PC-9 (cell line): ENCODE results near the gene CYLD. TPM values are rescaled to one million over a fixed set of nuclear protein-coding genes. Genes with fewer than 3 reads are reported as not detected.

Experiments used
- BruUV-seq: library from RNA; stranded (reverse); fragments of 400-500 nt; replicated peaks from 2 replicates; lab custom pipeline; 2021; lab: Mats Ljungman, UMichigan
- CTCF ChIA-PET: fragments of 300-600 bp; sonication (Branson Sonifier 250); formaldehyde crosslinking; loops from one replicate; lab custom pipeline; 2022; ENCODE audit warnings: antibody characterized with exemption; lab: Charles Lee
- POLR2A ChIA-PET: fragments of 300-600 bp; sonication (Branson Sonifier 250); formaldehyde crosslinking; loops from one replicate; lab custom pipeline; 2022; ENCODE audit warnings: antibody characterized with exemption; ENCODE audit not compliant: unreplicated experiment; lab: Charles Lee
- DNase-seq, 2 experiments: peaks; one replicate each; pipeline versions ENCODE4 v3.0.0 to v3.0.0-alpha.2; 2015 to 2022; ENCODE audit warnings: mixed read lengths in 1 of 2
- H2AFZ ChIP-seq: fragments of 200-600 bp; sonication (generic); 2 replicates; pipeline ENCODE4 v1.8.1; 2017; ENCODE audit warnings: antibody characterized with exemption
- H3F3A ChIP-seq: fragments of 200-600 bp; sonication (generic); 2 replicates; pipeline ENCODE4 v1.8.1; 2017; ENCODE audit warnings: antibody characterized with exemption, mild to moderate bottlenecking, low read depth; ENCODE audit not compliant: insufficient read depth
- H3K27ac ChIP-seq: fragments of 200-600 bp; sonication (generic); 2 replicates; pipeline ENCODE4 v1.6.1; 2016; ENCODE audit warnings: mixed run types
- H3K27me3 ChIP-seq: fragments of 200-600 bp; sonication (generic); 2 replicates; pipeline ENCODE4 v1.6.1; 2016; ENCODE audit warnings: low read depth, mixed run types; ENCODE audit not compliant: insufficient read depth
- H3K36me3 ChIP-seq: fragments of 200-600 bp; sonication (generic); 2 replicates; pipeline ENCODE4 v1.6.1; 2016; ENCODE audit warnings: low read depth, mixed run types
- H3K4me1 ChIP-seq: fragments of 200-600 bp; sonication (generic); replicated peaks from 2 replicates; pipeline ENCODE4 v1.6.1; 2016; ENCODE audit warnings: mixed run types; ENCODE audit not compliant: insufficient read depth
- H3K4me2 ChIP-seq: fragments of 200-600 bp; sonication (generic); 2 replicates; pipeline ENCODE4 v1.6.1; 2017; ENCODE audit warnings: mixed run types
- H3K4me3 ChIP-seq: fragments of 200-600 bp; sonication (generic); 2 replicates; pipeline ENCODE4 v1.6.1; 2016; ENCODE audit warnings: mixed run types
- H3K79me2 ChIP-seq: fragments of 200-600 bp; sonication (generic); 2 replicates; pipeline ENCODE4 v1.6.1; 2017; ENCODE audit warnings: low read depth, mixed run types
- H3K9me2 ChIP-seq: fragments of 200-600 bp; sonication (generic); 2 replicates; pipeline ENCODE4 v1.8.1; 2017; ENCODE audit warnings: mild to moderate bottlenecking; ENCODE audit not compliant: insufficient read depth
- H3K9me3 ChIP-seq: fragments of 200-600 bp; sonication (generic); 2 replicates; pipeline ENCODE4 v1.8.1; 2016; ENCODE audit warnings: low read depth; ENCODE audit not compliant: insufficient read depth
- H4K20me1 ChIP-seq: fragments of 200-600 bp; sonication (generic); 2 replicates; pipeline ENCODE4 v1.8.1; 2017; ENCODE audit not compliant: insufficient read depth
- CTCF ChIP-seq: fragments of 200-600 bp; sonication (generic); conservative IDR thresholded peaks from 2 replicates; pipeline ENCODE4 v1.6.1; 2017; ENCODE audit warnings: mixed run types, antibody characterized with exemption, mild to moderate bottlenecking, moderate library complexity
- EZH2 ChIP-seq: fragments of 200-600 bp; sonication (generic); IDR thresholded peaks from 2 replicates; pipeline ENCODE4 v1.8.0; 2017; ENCODE audit warnings: antibody characterized with exemption, low read depth
- intact Hi-C: fragments of 100-400 bp; cut with micrococcal nuclease; formaldehyde crosslinking; loops from one replicate; pipeline ENCODE4 v1.10.0; 2022; ENCODE audit not compliant: unreplicated experiment
- total RNA-seq: library from RNA; stranded (reverse); gene quantifications from 2 replicates; pipeline ENCODE4 v1.2.3, GENCODE V29; 2021

Gene CYLD
- total RNA-seq, 1 experiment from 2014 or later = 19.0 TPM

GRCh38 chr16:50724306-50724705, 17.6 kb upstream of the CYLD start:
- TF ChIP-seq EZH2 = no peak
- no peak for TF ChIP-seq CTCF
- H3K36me3 ChIP-seq = no peaks in the 10 kb centered on the region
- H3K9me2 ChIP-seq = no peaks in the 10 kb centered on the region
- H3F3A ChIP-seq = peaks cover 32% of the 10 kb centered on the region
- H3K4me2 ChIP-seq = no peak overlapping the region
- H3K9me3 ChIP-seq = no peaks in the 10 kb centered on the region
- H3K4me3 ChIP-seq = no peak overlapping the region
- H4K20me1 ChIP-seq = no peaks in the 10 kb centered on the region
- POLR2A ChIA-PET = no interaction called here
- no peak overlapping the region for H2AFZ ChIP-seq
- H3K27ac ChIP-seq = no peak overlapping the region
- H3K27me3 ChIP-seq = no peaks in the 10 kb centered on the region
- no TSS peak for BruUV-seq
- CTCF ChIA-PET = no interaction called here
- no peaks in the 10 kb centered on the region for H3K79me2 ChIP-seq
- no peak for DNase-seq
- intact Hi-C loops = no loop called here
- H3K4me1 ChIP-seq = peaks cover 35% of the 10 kb centered on the region

DNA sequence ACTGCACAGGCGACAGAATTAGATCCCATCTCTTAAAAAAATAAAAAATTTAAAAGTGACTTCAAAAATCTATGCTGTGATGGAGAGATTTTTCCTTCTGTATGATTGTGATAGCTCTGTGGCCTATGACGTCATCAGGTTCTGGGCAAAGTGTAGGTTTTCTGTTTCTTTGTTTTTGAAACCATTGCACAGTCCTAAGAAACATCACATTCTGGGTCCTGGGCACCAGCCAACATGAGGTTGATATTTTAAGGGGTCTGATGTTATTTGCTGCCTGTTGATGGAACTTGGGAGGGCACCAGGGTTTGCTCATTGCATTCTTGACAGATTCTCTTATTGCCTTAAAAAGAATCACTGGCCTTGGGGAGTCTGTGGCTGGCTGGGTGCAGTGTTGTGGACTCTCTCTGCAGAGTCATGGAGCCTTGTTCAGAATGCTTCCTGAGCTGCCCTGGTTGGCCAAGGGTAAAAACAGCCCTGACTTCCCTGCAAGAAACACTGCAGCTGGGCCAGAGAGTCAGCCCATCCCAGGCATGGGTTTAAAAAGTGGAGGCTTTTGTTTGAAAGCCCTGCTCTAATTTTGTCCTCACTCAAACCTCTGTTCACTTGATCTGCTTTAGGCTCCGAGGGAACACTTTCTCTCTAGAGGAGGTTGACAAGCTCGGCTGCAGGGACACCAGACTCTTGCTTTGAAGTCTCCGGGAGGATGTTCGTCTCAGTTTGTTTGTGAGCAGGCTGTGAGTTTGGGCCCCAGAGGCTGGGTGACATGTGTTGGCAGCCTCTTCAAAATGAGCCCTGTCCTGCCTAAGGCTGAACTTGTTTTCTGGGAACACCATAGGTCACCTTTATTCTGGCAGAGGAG, 10.5 kb upstream of the CYLD start:
- intact Hi-C loops = no loop called here
- DNase-seq = no peak
- POLR2A ChIA-PET = no interaction called here

More for the DNA sequence above, 10.5 kb upstream of the CYLD start:
- H3K36me3 ChIP-seq = no peaks in the 10 kb centered on the region
- no peak overlapping the region for H3K4me3 ChIP-seq
- no peak overlapping the region for H2AFZ ChIP-seq
- no peak overlapping the region for H3K4me2 ChIP-seq
- CTCF ChIA-PET = interaction anchor here (0.6 kb wide), 1 partner anchor 100 kb away, joined by 4 read pairs; no protein-coding TSS in a partner anchor
- no peaks in the 10 kb centered on the region for H4K20me1 ChIP-seq
- no peak for TF ChIP-seq EZH2
- no peak for TF ChIP-seq CTCF
- no peaks in the 10 kb centered on the region for H3F3A ChIP-seq
- no peaks in the 10 kb centered on the region for H3K27me3 ChIP-seq
- no TSS peak for BruUV-seq
- H3K4me1 ChIP-seq = no peaks in the 10 kb centered on the region
- H3K9me2 ChIP-seq = no peaks in the 10 kb centered on the region
- no peak overlapping the region for H3K27ac ChIP-seq
- no peaks in the 10 kb centered on the region for H3K79me2 ChIP-seq
- H3K9me3 ChIP-seq = no peaks in the 10 kb centered on the region
